Naive B cell (primary cell): ENCODE data around the gene IGF2R. TPM values are rescaled to one million over a fixed set of nuclear protein-coding genes. Genes with fewer than 3 reads are reported as not detected.
A peak's percentile ranks its signal among the peaks of the same experiment; 100 is the strongest.

ENCODE experiments used
- ATAC-seq, 2 donors: fragments of 150-1000 bp; cut with Tn5 transposase; 2 replicates each; pipeline ENCODE4 v1.10.0; 2021; ENCODE audit warnings: low read depth in 2 of 2, mild to moderate bottlenecking in 2 of 2, moderate library complexity in 2 of 2
- DNase-seq: peaks from one replicate; pipeline ENCODE4 v3.0.0; 2022
- H3K27ac Mint-ChIP-seq, 6 donors: one replicate each; pipeline ENCODE4 v1.8.0; 2020 to 2022; ENCODE audit warnings: mild to moderate bottlenecking in 6 of 6, mixed read lengths in 6 of 6, moderate library complexity in 5 of 6, inconsistent platforms in 2 of 6
- H3K27me3 Mint-ChIP-seq, 3 donors: one replicate each; pipeline ENCODE4 v1.8.0; 2021 to 2022; ENCODE audit warnings: mixed read lengths in 3 of 3, mild to moderate bottlenecking in 1 of 3
- H3K36me3 Mint-ChIP-seq, 2 donors: one replicate each; pipeline ENCODE4 v1.8.0; 2020 to 2022; ENCODE audit warnings: mixed read lengths in 2 of 2, inconsistent platforms in 1 of 2, mild to moderate bottlenecking in 1 of 2
- H3K4me1 Mint-ChIP-seq, 3 donors: one replicate each; pipeline ENCODE4 v1.8.0; 2020 to 2022; ENCODE audit warnings: mixed read lengths in 3 of 3, inconsistent platforms in 1 of 3, mild to moderate bottlenecking in 1 of 3, moderate library complexity in 1 of 3
- H3K4me3 Mint-ChIP-seq, 8 donors: one replicate each; pipeline ENCODE4 v1.8.0; 2020 to 2022; ENCODE audit warnings: mild to moderate bottlenecking in 8 of 8, mixed read lengths in 8 of 8, moderate library complexity in 8 of 8, inconsistent platforms in 2 of 8
- H3K9me3 Mint-ChIP-seq, 7 donors: one replicate each; pipeline ENCODE4 v1.8.0; 2020 to 2022; ENCODE audit warnings: mixed read lengths in 7 of 7, mild to moderate bottlenecking in 5 of 7, inconsistent platforms in 2 of 7, moderate library complexity in 1 of 7
- polyA plus RNA-seq, 6 donors: library from polyadenylated mRNA; unstranded; fragments of 300-500 nt; fragmentation: Illumina TruSeq; gene quantifications; one replicate each; pipeline ENCODE4 v1.2.3, GENCODE V29; 2021; ENCODE audit warnings: low read depth in 6 of 6

The IGF2R gene
- polyA plus RNA-seq, 6 donors from 2014 or later: 2.3 to 12.1 (median 7.0) TPM

DNA sequence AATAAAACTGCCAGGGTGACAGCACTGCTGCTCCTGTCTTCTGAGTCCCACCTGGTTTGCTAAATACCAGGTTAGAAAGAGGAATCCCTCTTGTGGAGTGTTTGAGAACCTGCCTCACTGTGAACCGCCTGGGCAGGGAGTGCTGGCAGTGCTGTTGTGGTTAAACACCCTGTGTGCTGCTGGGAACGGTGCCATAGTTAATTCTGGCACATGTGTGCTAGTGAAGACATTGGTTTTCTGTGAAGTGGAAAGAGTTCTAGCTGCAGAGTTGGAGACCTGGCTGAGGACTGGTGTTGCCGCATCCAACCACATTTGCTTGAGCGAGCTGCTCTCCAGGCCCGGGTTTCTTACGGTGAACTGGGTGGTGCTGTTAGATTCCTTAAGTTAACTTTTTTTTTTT, 72.7 kb downstream of the IGF2R start:
- Mint-ChIP-seq H3K27ac (no peak overlapping the region), H3K4me1 (peaks cover 5 to 9% (median 6%) of the 10 kb centered on the region in 3 donors), H3K4me3 (no peak overlapping the region), H3K27me3 (no peaks in the 10 kb centered on the region), H3K36me3 (peaks cover 28 to 44% of the 10 kb centered on the region in 2 donors), H3K9me3 (no peaks in the 10 kb centered on the region)
- ATAC-seq (no peak), DNase-seq (no peak)

DNA sequence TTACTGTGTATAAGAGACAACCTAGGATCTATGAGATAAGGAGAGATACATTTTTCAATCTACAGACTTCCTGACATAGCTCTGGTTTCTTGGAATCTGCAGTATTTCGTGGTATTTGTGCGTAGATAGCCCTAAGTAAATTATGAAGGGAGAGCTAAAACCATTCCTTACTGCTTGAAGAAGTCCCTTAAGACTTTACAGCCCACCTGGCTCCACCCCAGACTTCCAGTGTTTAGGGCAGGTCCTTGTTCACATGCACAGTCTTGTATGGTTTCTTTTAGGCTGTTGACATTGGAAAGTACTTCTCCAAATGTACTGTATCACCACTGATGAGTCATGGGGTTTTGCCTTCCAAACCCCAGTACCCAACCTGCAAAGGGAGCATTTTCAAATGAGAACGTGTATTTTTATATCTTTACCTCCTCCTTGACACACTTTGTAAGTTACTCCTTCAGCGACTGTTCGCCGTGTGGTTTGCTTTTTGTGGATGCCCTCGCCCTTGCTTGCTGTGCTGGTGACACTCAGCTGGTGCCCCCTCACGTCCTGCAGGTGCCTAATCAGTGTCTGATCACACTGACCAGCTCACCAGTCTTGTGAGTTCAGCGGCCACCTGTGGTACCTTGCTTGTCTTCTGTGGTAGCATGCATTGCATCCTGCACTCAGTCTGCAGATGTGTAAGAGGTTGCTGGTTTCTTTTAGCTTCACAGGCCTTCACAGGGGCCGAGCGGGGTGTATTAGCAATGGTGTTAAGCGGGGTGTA, 73.3 kb downstream of the IGF2R start:
- ATAC-seq (no peak), DNase-seq (no peak)
- peak overlapping the region in 2 of 6 donors; percentile 69 to 80 for H3K27ac Mint-ChIP-seq
- no peaks in the 10 kb centered on the region for H3K9me3 Mint-ChIP-seq
- H3K27me3 Mint-ChIP-seq: no peaks in the 10 kb centered on the region
- H3K4me3 Mint-ChIP-seq: no peak overlapping the region
- H3K4me1 Mint-ChIP-seq: peaks cover 5 to 8% (median 6%) of the 10 kb centered on the region in 3 donors
- H3K36me3 Mint-ChIP-seq: peaks cover 25 to 46% of the 10 kb centered on the region in 2 donors

DNA sequence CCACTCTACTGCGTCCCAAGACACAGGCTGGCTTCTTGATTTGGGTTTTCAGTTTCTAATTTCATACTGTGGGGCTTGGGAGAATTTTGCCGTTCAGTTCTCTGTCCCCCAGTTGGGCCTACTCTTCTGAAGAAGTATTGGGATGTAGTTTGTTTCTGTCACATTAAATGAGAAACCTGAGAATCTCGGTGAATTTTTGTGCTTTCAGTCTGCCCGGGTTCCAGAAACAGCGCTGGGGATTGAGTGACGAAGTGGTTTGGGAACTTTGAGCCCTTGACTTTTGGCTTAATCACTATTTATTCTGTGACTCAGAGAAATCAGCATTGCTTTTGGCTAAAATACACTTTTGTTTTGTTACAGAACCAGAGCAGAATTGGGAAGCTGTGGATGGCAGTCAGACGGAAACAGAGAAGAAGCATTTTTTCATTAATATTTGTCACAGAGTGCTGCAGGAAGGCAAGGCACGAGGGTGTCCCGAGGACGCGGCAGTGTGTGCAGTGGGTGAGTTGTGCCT, 74.0 kb downstream of the IGF2R start:
- H3K4me1 Mint-ChIP-seq: peaks cover 5 to 8% (median 6%) of the 10 kb centered on the region in 3 donors
- H3K27ac Mint-ChIP-seq: no peak overlapping the region
- H3K36me3 Mint-ChIP-seq: peaks cover 29 to 51% of the 10 kb centered on the region in 2 donors
- DNase-seq (no peak), ATAC-seq (no peak)
- H3K27me3 Mint-ChIP-seq: no peaks in the 10 kb centered on the region
- no peak overlapping the region for H3K4me3 Mint-ChIP-seq
- H3K9me3 Mint-ChIP-seq: no peaks in the 10 kb centered on the region

DNA sequence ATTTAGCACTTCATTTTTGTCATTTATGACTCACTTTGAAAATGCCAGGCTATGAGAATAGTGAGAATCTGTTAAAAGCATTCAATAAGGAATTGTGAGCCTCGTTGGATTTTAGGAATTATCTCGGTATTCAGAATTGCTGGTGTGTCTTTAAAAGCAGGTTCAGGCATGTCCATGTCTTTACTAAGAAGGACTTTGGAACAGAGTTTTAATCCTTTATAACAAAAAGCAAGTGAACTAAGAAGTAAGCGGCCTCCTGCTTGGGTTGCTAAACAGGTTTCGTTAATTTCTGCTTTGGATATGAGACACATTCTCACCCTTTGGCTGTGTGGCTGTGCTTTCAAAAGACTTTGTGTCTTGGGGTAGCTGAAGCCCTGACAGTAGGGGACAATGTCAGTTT, 74.9 kb downstream of the IGF2R start:
- no peaks in the 10 kb centered on the region for H3K9me3 Mint-ChIP-seq
- peaks cover 34 to 58% of the 10 kb centered on the region in 2 donors for H3K36me3 Mint-ChIP-seq
- H3K27ac Mint-ChIP-seq: no peak overlapping the region
- ATAC-seq: no peak
- DNase-seq: no peak
- H3K27me3 Mint-ChIP-seq: no peaks in the 10 kb centered on the region
- H3K4me3 Mint-ChIP-seq: no peak overlapping the region
- H3K4me1 Mint-ChIP-seq: peaks cover 4 to 6% (median 5%) of the 10 kb centered on the region in 3 donors

DNA sequence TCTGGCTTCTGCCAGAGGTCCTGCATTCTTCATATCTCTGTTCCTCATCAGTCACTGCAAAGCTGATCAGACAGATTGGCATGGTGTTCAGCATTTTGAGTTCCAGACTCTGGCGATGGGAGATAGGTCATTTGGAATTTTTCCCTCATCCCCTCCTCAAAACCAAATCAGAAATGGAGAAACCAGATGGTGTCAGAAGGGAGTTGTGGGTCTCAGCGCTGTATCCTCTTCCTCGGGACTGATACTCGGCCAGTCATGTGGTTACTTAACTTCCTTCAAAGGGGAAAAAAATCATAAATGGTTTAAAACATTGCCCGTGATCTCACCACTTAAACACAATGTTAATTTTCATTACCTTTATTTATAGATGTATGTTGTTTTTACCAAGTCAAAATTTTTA, 75.8 kb downstream of the IGF2R start:
- Mint-ChIP-seq H3K4me1 (peaks cover 0 to under 1% (median under 1%) of the 10 kb centered on the region in 3 donors), H3K36me3 (peaks cover 41 to 64% of the 10 kb centered on the region in 2 donors), H3K9me3 (no peaks in the 10 kb centered on the region), H3K27ac (peak overlapping the region in 2 of 6 donors; percentile 5 to 62), H3K27me3 (no peaks in the 10 kb centered on the region), H3K4me3 (no peak overlapping the region)
- no peak for ATAC-seq
- DNase-seq: no peak

DNA sequence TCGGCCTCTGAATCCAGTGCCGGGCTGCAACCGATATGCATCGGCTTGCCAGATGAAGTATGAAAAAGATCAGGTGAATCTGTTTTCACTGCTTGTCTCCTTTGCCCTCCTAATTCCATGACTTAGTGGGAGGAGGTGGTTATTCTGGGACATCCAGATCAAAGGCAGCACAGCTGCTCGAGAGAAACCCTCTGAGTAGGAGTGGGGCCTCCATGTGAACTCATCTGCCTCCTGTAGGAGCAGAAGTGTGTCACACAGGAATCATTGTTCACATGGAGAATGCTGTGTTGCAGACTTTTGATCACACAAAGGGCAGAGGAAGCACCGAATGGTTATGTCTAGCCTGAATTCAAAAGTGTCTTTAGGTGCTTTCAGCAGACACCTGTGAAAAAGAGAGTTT, 79.6 kb downstream of the IGF2R start:
- DNase-seq (no peak), ATAC-seq (no peak)
- Mint-ChIP-seq H3K36me3 (peaks cover 58 to 70% of the 10 kb centered on the region in 2 donors), H3K4me3 (no peak overlapping the region), H3K27me3 (no peaks in the 10 kb centered on the region), H3K4me1 (no peaks in the 10 kb centered on the region), H3K9me3 (peaks cover 0 to 4% (median 0%) of the 10 kb centered on the region in 7 donors), H3K27ac (no peak overlapping the region)

DNA sequence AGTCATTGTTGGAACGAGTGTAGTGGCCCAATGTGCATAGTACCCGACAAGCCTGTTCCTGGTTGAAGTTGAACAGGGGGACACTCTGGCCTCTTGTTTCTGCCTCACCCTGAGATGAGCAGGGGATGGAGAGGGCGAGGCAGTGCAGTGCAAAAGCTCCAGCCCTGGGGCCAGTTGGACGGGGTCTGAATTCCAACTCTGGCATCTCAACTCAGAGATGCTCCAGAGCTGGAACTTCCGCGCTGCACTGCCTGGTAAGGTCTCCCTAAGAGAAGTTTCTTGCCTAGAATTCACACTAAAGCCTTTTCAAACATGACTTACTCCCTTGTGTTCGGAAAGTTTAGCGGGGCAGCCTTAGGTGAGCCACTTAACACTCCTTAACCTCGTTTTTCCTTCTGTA, 80.5 kb downstream of the IGF2R start:
- Mint-ChIP-seq H3K27me3 (no peaks in the 10 kb centered on the region), H3K9me3 (peaks cover 0 to 6% (median 0%) of the 10 kb centered on the region in 7 donors), H3K27ac (no peak overlapping the region), H3K36me3 (peaks cover 60 to 74% of the 10 kb centered on the region in 2 donors), H3K4me3 (no peak overlapping the region), H3K4me1 (no peaks in the 10 kb centered on the region)
- DNase-seq (no peak), ATAC-seq (no peak)

DNA sequence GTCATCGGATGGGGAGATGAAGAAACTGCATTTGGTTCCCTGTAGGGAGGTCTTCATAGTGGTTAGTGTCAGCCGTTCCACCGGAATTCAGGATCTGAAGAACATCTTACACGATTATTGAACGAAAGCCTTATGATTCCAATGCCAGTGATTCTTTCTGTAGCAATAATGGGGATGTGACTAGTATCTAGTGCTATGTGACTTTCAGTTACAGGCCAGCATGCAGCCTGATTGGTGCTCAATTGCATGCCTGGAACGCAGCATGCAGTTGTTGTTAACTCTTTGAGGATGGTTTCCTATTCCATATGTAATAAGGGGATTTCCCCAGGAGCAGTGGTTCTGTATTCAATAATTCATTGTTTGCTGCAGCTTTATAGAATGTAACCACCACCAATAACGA, 81.1 kb downstream of the IGF2R start:
- Mint-ChIP-seq H3K4me3 (no peak overlapping the region), H3K9me3 (peaks cover 0 to 6% (median 0%) of the 10 kb centered on the region in 7 donors), H3K4me1 (no peaks in the 10 kb centered on the region), H3K27ac (no peak overlapping the region), H3K27me3 (no peaks in the 10 kb centered on the region), H3K36me3 (peaks cover 63 to 71% of the 10 kb centered on the region in 2 donors)
- no peak for ATAC-seq
- DNase-seq: no peak

DNA sequence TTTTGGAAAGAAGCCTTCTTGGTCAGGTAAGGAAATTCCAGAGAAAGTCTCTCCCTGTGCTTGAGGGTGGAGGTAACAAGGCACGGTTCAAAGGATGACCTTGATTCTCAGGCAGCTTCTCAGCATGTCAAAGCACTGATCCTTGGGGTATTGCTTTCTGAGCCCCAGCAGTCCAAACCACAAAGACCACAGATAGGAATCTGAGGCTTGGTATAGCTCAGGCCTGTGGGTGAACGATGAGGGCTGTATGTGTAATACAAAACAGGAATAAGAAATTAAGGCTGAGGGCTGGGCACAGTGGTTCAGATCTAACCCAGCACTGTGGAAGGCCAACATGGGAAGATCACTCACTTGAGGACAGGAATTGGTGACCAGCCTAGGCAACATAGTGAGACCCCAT, 82.5 kb downstream of the IGF2R start:
- Mint-ChIP-seq H3K4me3 (no peak overlapping the region), H3K27ac (peak overlapping the region in 1 of 6 donors; percentile 17), H3K9me3 (peaks cover 0 to 6% (median 0%) of the 10 kb centered on the region in 7 donors), H3K36me3 (peaks cover 57 to 63% of the 10 kb centered on the region in 2 donors), H3K4me1 (no peaks in the 10 kb centered on the region), H3K27me3 (no peaks in the 10 kb centered on the region)
- DNase-seq (no peak), ATAC-seq (no peak)

DNA sequence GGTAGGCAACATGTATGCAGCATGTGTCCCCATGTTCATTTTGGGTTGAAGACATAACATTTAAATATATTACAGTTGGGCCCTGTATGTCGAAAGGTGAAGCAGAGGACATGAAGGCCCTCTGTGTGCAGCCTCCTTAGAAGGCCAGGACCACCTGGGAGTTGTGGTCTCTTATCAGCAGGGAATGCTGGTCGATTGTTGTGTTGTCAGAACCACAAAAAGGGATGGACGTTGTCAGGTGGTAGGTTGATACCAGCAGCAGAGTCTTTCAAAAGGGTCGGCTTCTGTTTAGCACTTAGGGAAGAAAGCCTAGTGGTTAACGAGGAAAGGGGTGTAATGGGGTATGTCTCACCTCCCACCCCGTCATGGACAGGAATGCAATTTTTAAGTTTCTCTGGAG, 85.4 kb downstream of the IGF2R start:
- peak overlapping the region in 3 of 6 donors; percentile 1 to 72 (median 18) for H3K27ac Mint-ChIP-seq
- no peak for ATAC-seq

DNA sequence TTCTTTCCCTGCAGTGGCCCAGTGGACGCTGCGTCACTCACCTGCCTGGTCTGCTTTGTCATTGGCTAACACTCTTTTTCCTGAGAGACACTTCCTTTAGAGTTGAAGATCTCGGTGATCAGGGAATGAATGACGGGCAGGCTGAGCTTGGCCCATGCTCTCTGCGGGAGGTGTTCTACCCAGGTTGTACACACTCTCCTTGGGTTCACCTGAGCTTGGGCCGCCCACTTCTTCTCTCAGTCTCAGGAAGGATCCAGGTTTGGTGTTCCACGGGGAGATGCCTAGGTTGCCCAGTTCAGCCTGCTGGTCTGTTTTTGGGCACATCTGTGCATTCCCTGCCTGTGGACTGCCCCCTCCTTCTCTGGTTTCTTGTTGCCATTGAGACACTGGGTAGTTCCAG, 86.0 kb downstream of the IGF2R start:
- ATAC-seq (no peak), DNase-seq (no peak)
- Mint-ChIP-seq H3K36me3 (peaks cover 54 to 62% of the 10 kb centered on the region in 2 donors), H3K27ac (no peak overlapping the region), H3K4me3 (no peak overlapping the region), H3K9me3 (peaks cover 0 to 6% (median 0%) of the 10 kb centered on the region in 7 donors), H3K4me1 (no peaks in the 10 kb centered on the region), H3K27me3 (no peaks in the 10 kb centered on the region)

More for the DNA sequence above, 85.4 kb downstream of the IGF2R start:
- Mint-ChIP-seq H3K9me3 (peaks cover 0 to 6% (median 0%) of the 10 kb centered on the region in 7 donors), H3K27me3 (no peaks in the 10 kb centered on the region), H3K4me1 (no peaks in the 10 kb centered on the region), H3K36me3 (peaks cover 52 to 61% of the 10 kb centered on the region in 2 donors), H3K4me3 (no peak overlapping the region)
- no peak for DNase-seq

DNA sequence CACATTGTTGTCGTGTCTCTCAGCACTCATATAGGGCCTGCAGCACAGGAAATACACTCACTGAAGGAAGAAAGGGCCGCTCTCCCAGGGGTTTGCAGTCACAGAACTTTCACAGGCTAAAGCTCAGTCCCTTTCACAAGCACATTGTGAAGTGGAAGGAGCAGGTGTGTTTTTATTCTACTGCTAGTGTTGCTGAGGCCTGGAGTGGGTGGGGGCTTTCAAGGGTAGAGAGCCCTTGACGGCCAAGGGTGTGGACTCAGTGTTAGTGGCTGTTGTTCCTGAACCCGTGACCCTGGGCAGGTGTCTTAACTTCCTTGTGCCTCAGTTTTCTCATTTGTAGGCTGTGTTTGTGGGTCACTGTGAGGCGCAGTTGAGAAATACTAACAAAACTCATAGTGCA, 86.5 kb downstream of the IGF2R start:
- Mint-ChIP-seq H3K9me3 (peaks cover 0 to 6% (median 0%) of the 10 kb centered on the region in 7 donors), H3K4me1 (no peaks in the 10 kb centered on the region), H3K4me3 (no peak overlapping the region), H3K27me3 (no peaks in the 10 kb centered on the region), H3K36me3 (peaks cover 54 to 60% of the 10 kb centered on the region in 2 donors), H3K27ac (no peak overlapping the region)
- DNase-seq (no peak), ATAC-seq (no peak)

DNA sequence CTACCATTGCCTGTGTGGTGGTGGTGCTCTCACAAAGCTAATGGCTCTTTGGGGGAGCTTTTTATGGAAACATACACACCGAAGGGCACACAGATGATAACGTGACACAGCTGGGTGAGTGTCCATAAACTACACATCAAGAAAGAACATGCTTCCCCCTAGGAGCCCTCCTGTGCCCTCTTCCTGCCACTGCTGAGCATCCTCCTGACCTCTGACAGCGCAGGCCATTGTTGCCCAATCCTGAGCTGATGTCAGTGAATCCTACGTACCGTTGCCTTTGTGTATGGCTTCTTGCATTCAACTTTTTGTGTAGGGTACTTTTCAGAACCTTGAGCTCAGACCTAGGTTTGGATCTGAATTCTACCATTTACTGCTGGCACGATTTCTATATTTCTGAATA, 86.9 kb downstream of the IGF2R start:
- H3K36me3 Mint-ChIP-seq: peaks cover 54 to 60% of the 10 kb centered on the region in 2 donors
- H3K9me3 Mint-ChIP-seq: peaks cover 0 to 6% (median 0%) of the 10 kb centered on the region in 7 donors
- DNase-seq (no peak), ATAC-seq (no peak)
- no peaks in the 10 kb centered on the region for H3K4me1 Mint-ChIP-seq
- no peaks in the 10 kb centered on the region for H3K27me3 Mint-ChIP-seq
- H3K27ac Mint-ChIP-seq: peak overlapping the region in 1 of 6 donors; percentile 32
- H3K4me3 Mint-ChIP-seq: no peak overlapping the region

DNA sequence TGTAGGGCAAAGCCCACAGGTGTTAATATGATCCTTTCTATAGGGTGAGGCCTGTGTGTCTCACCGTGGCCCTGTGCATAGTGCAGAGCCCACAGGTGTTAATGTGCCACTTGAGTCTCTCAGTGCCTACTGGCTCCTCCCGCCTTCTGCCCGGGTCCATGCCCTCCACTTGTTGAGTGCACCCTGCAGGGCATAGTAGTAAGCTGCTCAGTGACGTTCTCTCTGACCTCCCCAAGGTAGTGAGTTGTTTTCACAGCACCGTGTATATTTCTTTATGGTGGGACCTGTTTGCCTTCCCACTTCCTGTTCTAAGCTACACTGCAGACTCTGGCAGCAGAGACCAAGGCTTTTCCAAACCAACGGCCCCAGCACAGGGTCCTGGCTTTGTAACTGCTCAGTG, 88.2 kb downstream of the IGF2R start:
- no peak for ATAC-seq
- peaks cover 57 to 60% of the 10 kb centered on the region in 2 donors for H3K36me3 Mint-ChIP-seq

More for the DNA sequence above, 88.2 kb downstream of the IGF2R start:
- Mint-ChIP-seq H3K4me3 (peak overlapping the region in 1 of 8 donors; percentile 53), H3K4me1 (no peaks in the 10 kb centered on the region), H3K9me3 (peaks cover 0 to 4% (median 0%) of the 10 kb centered on the region in 7 donors), H3K27me3 (no peaks in the 10 kb centered on the region), H3K27ac (peak overlapping the region in 3 of 6 donors; percentile 3 to 56 (median 39))
- no peak for DNase-seq
